ENCODE results near the gene PRDM5.

The PRDM5 gene

DNA sequence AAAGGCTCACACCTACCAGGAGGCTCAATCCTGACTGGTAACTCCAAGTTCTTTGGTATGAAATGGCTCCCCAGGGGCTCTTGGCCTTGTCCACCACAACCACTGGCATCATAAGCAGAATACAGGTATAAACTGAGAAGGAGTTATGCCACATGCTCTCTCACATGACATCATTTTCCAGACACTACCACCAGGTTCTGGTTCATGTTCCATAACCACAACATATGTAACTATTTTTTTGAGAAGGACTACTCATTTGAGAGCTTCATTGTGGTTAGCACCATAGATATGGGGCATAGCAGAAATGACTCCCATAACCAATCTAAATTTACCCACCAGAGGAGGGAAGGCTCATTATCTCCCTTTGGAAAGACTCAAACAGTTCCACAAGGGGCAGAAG is 19.6 kb downstream of the PRDM5 start:
- no peak for DNase-seq

DNA sequence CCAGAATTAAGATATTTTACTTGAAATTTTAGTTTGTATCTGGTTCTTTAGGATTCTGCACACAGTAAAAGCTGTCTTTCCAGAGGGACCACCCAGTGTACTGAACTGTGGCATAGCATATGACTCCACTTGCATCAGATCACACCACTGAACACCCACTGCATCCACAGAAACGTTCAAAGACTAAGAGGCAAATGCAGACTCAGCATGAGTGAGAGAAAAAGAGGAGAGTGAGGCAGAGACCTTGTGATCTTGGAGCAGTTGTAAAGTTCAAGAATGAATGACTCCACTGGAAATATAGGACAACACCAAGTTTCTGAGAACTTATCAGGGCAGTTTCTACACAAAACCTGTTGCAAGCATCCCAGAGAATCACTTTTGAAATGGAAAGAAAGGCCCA is 20.8 kb downstream of the PRDM5 start:
- DNase-seq, result no peak

DNA sequence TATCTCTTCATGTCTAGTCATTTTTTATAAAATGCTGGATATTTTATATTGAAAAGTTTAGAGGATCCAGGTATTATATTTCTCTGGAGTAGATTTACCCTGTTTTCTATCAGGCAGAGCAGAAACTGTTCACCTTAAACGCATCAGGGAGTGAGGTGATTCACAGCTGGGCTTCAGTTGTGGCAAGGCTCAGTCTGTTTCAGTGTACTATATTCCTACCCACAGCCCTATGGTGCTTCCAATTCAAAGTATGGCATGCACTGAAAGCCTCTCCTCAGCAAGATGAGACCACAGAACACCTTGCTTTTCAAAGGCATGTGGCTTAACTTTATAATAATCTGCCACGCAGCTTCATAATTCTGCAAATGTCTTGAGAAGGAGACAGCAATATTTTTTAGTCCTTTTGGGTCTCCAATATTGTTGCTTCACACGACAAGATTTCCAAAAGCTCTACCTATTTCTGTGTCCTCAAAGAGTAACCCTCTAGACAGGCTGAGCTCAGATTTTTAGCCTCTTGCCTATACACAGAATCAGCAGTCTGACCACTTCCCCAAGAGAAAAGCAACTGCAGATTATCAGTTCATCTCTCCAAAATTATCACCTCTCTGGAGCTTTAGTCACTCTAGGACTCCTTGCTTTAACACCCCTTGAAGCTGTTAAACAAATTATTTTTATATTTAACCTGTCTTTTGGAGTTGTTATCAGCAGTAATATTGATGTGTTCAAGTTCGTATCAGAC is 24.4 kb downstream of the PRDM5 start:
- DNase-seq, result no peak

DNA sequence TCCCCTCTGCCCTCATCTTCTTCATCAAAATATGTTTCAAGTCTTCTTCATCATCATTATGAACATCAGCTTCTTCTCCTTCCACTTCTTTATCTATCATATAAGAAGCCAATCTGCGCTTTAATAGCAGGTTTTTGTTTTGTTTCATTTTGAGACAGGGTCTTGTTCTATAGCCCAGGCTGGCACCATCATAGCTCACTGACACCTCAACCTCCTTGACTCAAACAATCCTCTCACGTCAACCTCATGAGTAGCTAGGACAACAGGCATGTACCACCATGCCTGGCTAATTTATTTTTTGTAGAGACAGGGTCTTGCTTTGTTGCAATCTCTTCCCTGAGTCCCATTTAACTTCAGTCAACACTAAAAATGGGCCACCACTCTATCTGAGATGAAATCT is 27.0 kb downstream of the PRDM5 start:
- no peak for DNase-seq

DNA sequence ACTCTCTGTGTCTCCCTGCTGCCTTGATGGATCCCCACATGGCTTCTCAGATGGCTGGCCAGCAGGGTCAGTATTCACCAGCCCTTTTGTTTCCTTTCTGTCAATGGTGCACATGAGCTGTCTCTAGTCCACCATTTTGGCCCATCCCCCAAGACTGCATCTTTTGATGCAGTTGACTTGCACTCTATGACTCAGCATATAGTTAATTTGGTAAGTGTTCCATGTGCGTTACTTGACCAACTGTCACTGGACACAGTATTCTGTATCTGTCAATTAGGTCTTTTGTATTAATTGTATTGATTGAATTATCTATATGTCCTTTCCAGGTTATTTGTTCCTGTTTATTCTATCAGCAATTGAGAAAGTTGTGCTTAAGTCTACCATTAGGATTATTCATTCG is 29.2 kb downstream of the PRDM5 start:
- no peak for DNase-seq

DNA sequence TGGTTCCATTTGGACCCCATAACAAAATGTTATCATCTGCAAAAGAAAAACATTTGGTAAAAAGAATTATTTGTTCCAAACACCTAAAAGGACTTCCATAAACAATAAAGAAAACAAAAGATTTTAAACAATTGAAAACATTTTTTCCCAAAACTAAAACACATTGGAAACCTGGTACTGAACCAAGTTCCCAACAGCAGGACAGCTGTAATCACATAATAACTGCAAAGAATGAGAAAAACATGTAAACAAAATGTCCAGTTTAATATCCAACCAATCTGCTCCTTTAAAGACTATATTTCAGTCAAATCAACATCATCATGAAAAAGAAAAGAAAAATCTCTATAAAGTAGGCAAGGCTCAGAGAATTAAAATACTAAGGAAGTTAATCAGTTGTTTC is 36.3 kb downstream of the PRDM5 start:
- no peak for DNase-seq

DNA sequence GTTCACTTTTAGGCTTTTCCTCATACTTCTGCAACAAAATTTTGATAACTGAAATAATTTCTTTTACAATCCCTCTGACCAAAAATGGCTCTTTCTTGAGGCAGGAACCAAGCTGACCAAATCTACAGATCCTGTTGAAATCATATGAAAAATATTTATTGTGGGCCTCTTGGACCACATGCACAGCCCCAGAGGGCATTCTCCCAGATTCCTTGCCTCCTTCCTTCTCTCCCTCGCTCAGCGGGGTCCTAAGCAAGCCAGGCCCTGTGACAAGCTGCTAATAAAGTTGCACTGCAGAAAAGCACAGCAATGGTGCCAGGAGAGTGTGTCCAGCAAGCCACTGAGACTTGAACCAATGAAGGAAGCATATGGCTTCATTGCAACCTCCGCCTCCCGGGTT is 40.7 kb downstream of the PRDM5 start:
- no peak for DNase-seq

DNA sequence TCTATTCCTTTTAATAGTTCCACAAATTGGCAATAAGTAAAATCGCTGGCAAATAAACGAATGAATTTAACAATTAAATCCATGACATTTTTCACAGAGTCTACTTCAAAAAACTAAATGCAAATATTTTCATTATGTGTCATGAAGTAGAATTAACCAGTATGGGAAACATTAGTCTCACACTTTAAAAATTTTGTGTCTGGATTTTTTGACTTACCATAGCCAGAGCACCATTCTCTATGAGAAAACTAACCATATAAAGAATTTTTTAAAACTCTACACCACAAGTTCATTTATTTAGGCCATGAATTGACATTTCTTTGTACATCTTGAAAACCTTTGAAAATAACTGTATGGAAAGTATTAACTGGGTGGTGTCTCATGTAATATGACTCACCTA is 41.2 kb downstream of the PRDM5 start:
- DNase-seq, result no peak

DNA sequence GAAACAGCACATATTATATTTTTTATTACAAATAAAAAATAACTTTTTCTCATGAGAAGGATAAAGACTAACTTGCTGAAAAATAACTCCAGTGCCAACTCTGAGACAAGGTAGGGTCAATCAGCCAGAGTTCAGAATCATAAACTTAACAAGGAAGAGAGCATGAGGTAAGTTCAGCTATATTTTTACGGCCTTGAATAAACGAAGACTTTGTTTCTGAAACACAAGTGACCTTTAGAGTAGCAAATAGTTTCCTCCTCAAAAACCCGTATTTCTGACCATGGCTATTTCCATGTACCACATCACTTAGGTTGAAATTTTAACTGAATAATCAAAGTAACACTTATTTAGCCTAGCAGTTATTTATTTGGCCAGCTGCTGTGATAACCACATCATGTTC is 45.5 kb downstream of the PRDM5 start:
- no peak for DNase-seq

DNA sequence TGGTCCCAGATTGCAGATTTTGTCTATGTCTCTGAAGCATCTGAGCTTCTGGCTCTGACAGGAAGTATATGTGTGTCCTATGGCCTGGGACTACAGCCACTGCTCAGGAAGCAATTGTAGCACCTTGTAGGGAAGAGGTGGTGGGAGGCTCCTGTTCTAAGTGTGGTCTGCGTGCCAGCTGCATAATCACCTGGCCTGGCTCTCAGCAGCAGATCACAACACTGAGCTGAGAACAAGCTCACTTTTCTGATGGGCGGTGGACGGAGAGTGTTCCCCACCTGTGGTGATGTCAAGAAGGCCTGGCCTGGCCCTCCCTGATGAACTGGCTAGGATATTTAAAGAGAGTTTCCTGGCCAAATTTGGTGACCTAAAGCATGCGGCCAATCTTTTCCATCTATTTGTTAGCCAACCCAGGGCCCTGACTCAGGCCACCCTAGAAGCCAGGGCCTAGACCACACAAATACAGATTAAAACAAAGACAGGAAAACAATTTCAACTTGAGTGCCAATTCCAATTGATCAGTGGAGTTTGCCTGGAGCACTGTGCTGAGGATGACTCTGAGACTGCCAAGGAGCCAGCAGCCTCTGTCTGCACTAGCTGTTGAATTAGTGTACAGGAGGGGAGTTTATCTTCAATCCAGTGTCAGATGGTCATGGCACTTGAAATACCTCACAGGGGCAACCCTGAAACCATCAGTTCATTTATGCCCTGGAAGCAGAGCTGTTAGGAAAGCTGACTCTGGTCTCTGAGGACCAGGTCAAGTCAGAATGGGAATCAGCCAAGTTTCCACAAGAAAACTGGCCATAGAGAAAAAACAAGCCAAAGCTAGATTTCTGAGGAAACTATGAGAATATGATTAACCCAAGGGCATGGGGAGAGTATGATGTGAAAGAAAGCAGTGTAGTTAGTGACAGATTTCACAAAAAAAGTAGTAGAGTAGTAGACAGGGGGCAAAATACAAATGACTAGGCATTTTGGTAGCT is 47.4 kb downstream of the PRDM5 start:
- DNase-seq, result no peak

DNA sequence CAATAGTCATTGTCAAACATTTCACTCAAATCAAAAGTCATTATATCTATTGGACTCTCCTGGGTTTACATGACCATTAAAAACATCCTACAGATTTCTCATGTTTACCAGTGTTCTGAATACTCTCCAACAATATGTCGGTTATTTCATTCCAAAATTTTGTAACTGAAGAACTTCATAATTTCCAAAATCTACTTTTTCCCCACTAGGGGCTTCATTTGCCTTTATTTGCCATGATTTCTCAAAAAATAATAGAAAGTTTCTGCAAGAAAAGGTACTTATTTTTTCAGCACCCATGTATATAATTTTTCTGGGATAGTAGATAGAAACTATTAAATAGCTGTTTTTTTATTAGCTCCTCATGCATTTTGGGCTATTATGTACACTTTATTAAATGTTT is 49.0 kb downstream of the PRDM5 start:
- no peak for DNase-seq

DNA sequence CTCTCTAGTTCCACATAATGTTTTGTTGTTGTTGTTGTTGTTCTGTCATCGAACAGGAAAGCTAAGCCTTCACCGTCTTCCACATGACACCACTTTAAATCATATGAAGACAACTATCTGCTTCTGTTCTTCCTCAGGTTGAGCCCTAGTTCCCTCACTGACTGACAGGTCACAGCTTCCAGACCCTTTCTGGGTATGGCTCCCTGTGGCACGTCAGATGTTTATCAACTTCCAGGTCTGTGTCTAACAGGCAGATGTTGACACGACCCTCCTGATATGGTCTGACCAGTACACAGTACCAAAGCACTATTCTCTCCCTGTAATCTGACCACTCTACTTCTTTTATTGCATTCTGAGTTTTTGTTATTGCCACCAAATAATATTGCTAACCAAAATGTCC is 51.4 kb downstream of the PRDM5 start:
- no peak for DNase-seq

DNA sequence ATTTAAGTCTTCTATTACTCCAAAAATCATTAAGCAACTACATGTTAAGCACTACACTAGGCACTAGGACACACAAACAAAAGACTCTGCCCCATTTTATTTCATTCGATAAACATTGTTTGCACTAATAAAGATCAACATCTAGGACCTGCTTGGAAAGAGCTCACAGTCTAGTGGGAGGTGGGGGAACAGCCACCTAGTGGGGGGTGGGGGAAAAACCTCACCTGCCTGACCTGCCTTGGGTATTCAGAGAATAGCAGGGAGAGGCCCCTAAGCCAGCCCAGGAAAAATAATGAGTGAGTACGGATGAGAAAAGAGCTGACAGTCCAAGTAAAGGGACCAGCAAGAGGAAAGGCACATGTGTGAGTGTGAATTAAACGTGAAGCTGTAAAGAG is 52.2 kb downstream of the PRDM5 start:
- DNase-seq, result peak; percentile 9

DNA sequence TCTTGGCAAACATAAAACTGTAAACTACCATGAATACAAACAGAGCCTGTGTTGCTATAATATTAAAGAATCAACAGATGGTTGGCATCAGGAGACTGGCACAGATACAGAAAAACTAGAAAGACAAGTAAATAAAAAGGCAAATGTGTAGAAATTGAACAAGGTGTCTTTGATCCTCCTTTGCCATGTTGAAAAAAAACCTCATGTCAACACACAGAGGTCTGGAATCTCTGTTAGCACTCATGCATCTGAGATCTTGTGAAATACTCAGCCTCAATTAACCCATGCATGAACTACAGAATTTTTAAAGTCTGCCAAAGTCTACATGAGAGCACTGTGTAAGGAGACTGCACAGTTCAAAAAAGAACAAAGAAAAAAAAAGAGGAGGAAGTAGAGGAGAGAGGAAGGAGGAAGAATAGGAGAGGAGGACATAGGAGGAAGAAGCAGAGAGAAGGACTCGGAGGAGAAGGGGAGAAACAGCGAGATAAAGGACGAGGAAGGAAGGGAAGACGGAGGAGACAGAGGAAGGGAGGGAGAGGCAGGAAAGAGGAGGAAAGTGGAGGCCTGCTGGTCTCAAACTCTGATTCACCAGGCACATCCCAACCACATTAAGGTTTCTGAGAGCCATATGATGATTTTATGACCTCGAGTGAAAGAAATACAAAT is 52.8 kb downstream of the PRDM5 start:
- peak; percentile 29 for DNase-seq

DNA sequence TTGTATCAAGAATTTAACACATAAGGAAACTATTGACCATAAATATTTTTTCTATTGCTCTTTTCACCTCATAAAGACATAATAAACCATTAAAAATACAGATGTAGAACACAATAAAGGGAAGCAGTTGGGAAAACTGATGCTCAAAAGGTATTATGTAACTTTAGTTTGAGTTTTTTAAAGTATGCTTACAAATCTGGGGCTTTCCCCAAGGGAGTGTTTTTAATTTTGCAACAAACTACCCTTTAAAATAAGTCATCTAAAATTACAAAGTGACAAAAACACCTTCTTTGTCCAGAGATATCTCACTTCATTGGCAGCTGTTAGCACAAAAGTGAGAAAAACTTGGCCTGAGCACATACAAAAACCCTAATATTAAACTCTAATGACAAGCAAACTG is 55.0 kb downstream of the PRDM5 start:
- no peak for DNase-seq

DNA sequence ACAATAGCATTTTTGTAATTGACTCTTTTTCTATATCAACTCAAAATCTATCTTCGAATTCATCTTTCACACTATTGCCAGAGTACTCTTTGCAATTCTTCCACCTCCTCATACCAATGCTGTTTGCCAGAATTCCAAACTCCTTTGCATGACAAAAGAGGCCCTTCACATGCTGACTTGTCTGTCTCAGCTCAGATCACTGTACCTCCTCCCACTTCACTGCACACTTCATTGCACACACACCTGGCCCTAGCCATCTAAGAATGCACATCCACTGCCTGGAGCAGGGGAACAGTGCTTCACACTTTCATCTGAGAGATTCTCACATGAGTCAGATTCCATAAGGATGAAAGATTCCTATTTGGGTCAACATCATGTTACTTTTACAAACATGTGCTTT is 56.5 kb downstream of the PRDM5 start:
- peak; percentile 50 for DNase-seq

DNA sequence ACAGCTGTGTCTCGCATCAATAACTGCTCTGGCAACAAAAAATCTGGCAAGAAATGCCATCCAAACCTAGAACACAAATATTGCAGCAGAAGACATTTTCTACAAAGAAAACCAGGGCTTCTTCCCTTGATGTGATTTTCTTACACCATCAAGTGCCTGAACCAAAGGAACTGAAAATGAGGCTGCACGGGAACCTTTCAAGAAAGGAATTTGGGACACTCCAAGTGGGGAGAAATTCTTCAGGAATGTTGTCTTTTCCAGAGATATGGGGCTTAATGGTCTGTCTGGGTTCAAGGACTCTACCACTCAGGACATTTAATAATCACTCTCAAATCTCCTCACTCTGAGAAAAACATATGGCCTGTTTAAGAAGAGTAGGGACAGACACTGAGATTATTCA is 57.6 kb downstream of the PRDM5 start:
- no peak for DNase-seq

DNA sequence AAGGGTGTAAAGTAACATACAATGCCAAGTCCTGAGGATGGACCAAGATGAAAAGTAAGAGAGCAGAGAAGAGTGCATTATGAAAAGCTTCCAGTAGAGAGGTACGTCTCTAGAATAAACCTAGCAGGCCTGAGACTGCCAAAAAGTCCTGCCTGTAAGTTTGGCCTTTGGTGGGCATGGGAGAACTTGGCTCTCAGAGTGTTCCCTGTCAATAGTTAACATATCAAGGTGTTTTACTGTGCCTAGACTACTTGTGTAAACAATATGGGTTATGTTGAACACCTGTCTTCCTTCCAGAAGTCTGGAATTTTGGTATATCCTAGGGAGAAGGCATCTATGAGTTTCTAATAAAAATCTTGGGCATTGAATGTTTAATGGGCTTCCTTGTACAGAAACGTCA is 60.1 kb downstream of the PRDM5 start:
- DNase-seq, result no peak

DNA sequence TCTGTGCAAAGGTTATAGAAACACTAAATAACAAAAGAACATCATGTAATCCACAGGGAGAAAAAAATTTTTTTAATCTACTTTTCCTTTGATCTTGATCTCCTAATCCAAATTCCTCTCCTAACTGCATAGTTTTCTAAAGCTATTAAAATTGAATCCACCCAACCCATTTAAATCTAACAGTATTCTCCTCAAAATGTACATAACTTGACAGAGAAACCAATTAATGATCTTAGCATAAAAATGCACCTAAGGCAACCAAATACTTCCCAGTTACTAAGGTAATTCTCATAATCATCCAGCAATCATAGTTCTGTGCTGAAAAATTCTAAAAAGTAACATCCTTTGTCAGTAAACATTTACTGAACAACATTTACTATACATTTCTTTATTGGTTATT is 60.7 kb downstream of the PRDM5 start:
- DNase-seq, result no peak

DNA sequence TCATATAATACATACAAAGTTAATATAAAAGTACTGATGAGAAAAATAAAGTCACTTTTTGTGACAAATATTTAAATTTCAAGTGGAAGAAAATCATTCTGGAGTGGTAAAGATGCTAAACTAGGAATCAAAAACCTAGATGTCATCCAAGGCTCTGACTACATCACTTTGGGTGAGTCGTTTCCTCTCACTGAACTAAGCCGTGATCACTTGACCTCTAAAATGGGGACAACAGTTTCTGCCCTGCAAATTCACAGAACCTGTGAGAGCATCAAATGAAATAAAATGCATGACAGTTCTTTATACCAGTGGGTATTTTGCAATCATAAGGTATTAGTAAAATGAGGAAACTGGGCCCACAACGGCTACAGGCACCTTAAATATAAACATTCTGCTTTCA is 63.8 kb downstream of the PRDM5 start:
- no peak for DNase-seq

DNA sequence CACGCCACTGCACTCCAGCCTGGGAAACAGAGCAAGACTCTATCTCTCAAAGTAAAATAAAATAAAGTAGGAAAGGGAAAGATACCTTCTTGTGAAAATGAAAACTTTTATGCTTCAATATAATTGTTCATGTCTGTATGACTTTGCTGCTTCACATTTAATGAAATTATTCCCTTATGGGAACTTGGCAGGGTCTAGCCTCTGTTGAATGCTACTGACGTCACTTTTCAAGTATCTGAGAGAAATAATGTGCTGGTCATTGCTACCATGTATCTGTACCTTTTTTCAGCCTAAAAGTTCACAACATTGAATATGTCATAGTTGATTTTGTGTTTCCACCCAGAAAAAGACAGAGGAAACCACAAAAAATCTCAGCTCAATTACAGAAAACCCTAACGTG is 65.2 kb downstream of the PRDM5 start:
- no peak for DNase-seq

DNA sequence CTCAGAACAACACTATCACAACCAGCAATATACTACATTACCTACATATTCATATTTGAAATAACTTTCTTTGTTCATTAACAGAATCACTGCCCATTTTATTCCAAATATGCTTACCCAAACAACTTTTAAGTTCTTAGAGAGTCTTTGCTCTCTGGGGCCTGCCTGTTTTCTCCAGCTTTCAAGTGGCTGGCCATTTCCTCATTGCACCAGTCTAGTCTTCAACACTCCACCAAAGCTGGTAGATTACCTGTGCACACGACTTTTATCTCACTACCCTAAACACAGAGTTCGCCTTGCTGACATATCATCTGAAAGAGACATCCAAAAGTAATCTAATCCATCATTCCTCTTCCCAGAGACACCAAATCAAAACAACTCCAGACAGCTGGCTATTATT is 66.2 kb downstream of the PRDM5 start:
- no peak for DNase-seq

DNA sequence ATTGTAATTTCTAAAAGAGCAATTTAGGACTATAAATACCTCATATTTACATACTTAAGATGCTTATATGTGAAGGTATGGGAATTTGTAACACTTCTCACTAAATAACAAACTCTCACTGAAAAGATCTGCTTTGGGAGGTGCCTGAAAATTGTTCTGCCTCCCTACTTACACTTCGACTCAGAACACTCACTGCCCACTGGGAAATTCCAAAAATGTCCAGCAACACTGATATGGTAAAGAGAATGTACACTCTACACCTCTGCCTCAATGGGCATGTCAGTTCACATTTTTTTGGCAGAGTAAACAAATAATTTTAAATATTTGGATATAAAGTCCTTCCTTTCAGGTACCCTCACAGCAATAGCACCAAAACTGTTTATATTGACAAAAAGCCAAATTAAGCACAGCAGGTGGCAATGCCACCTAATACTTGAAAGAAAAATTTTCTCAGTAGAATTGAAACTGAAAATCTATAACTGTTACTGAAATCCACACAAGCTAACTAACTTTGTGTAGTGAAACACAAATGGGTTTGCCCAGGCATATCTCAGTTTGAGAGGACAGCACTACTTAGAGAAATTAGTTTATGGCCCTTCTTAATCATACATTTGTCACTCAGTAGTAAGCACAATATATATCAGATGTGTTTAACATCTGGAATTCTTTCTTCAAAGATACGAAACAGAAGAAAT is 67.1 kb downstream of the PRDM5 start:
- no peak for DNase-seq

Data from NCI-H2029 (cell line).